Measurements from ENCODE around the gene FBLN5.
"Not testable (repeated sequence)": the region's sequence is repeated elsewhere in the genome, so short reads cannot be mapped to it uniquely, and the experiment has no call there.

Gene FBLN5

GRCh38 chr14:91904483-91904882 is 43.0 kb downstream of the FBLN5 start:
- no peak for DNase-seq

DNA sequence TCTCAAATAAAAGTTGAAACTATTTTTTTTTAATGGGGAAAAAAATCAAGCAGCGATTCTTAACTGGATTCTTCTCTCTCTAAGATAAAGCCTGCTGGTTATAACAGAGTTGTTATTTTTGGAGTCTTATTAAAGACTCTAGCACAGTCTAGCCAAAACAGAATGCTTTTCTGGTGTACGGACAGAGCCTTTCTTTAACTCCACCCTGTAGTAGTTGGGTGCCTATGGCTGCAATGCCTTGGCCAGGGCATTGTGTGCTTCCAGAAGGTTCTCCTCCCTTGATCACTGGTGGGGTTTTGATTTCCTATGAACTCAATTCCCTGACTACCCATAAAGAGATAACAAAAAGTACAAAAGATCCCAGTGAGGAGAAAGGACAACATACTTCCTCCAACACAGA is 44.4 kb downstream of the FBLN5 start:
- DNase-seq = no peak

- no peak for DNase-seq
These were observed 45.2 kb downstream of the FBLN5 start for GRCh38 chr14:91902336-91902735.

- no peak for DNase-seq
These were observed 45.9 kb downstream of the FBLN5 start for GRCh38 chr14:91901449-91902226.

GRCh38 chr14:91899806-91900205 is 47.7 kb downstream of the FBLN5 start:
- DNase-seq = no peak

DNA sequence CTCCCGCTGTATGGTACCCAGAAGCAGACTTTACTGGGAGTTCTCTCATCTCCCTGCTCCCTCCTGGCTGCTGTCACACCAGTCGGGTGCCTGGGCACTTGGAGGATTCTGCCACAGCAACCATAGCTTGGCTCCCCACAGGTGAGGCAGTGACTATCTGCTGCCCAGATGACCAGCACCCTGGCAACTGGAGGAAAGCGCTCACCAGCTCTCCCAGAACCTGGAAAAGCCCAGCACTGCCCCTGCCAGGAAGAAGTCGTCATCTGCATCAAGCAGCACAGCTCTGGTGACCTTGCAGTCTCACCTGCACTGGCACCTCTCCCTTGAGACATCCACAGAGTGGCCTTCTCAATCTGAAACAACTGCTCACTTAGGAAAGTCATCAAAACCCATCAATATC is 48.3 kb downstream of the FBLN5 start:
- no peak for DNase-seq

DNA sequence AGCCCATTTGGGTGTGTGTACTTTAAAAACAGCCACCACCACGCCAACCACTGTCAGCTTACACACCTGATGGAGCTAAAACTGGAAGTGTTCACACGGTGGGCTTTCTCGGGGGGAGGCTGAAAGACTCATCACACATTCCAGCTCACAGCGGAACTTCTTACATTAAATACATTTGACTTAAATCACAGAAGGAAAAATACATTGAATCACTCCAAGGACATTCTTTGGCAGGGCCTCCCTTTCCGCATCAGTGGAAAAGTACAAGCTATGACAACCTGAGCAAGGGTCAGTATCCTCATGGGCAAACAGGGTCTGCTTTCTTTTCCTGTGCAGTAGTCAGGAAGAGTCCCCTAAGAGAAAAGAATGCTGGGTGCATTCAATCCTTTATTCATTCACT is 49.1 kb downstream of the FBLN5 start:
- DNase-seq = no peak

DNA sequence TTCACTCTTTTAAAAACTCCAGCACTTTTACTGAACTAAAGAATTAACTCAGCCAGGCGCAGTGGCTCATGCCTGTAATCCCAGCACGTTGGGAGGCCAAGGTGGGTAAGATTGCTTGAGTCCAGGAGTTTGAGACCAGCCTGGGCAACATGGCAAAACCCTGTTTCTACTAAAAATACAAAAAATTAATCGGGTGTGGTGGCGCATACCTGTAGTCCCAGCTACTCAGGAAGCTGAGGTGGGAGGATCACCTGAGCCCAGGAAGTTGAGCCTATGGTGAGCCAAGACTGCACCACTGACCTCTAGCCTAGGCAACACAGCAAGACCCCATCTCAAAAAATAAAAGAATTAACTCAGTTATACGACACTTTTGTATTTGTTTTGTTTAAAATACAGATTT is 49.8 kb downstream of the FBLN5 start:
- not testable (repeated sequence) for DNase-seq

DNA sequence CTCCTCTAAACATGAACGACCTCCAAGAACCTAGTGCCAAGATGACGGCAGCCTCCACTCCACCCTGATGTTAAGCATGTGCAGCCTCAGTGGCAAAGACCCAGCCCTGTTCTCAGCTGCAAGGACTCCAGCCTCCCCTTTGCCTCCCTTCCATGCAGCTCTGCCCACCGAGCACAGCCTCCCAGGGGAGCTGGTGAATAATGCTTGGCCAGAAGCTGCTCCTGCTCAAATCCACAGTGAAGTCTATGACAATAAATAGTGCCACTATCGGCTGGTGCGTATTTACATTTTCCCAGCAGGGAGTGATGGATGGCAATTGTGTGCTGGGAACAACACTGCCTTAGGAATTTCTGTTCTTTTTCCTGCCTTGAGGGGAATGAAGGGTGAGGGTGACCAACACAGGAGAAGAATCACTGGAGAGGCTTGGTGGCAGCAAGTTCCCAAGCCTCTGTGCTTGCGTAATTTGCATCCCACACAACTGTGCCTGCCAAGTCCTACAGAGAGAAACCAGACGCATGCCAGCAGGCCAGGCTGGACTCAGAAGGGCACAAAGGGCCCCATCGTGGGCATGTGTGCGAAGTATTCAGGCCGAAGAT is 50.3 kb downstream of the FBLN5 start:
- no peak for DNase-seq

- no peak for DNase-seq
These were observed 51.1 kb downstream of the FBLN5 start for GRCh38 chr14:91896419-91896818.

GRCh38 chr14:91893669-91894068 is 53.8 kb downstream of the FBLN5 start:
- no peak for DNase-seq

DNA sequence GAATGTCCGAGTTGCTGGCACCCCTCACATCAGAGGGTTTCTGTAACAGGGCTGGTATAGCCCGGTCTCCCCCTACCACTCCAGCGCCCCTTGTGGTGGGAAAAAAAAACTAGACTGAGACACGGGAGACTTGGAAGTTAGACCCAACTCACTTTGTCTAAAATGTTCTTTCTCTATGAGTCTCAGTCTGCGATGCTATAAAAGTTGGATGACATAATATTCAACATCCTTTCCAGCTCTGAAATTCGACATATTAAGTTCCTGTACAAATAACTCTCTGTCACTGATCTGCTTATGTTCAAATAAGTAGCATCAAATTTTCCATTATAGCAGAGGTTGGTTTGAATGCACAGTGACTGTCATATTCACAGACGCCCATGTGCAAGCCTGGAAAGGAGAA is 54.5 kb downstream of the FBLN5 start:
- DNase-seq = no peak

- DNase-seq = no peak
These were observed 55.7 kb downstream of the FBLN5 start for GRCh38 chr14:91891721-91892220.

- DNase-seq = no peak
These were observed 56.4 kb downstream of the FBLN5 start for GRCh38 chr14:91891101-91891500.

DNA sequence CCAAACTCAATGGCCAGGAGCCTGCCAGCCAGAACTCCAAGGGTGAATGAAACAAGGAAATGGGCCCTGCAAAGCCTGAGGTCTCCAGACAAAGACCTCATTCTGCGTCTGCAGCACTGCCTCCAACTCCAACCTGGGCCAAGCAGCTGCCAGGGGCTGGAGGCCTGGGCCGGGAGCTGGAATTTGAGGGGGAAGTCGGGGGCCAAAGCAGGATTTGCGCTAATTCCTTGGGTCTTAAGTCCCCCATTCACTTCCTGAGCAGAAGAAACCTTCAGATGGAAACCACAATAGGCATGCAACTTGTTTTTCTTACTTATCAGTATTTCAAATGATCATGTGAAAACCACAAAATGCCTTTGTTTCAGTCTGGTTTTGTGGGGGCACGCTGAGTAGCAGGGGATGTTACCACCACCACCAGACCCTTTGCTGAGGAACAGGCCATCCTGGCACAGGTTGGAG is 57.2 kb downstream of the FBLN5 start:
- no peak for DNase-seq

- peak; percentile 87 for DNase-seq
These were observed 57.9 kb downstream of the FBLN5 start for GRCh38 chr14:91889477-91890211.

DNA sequence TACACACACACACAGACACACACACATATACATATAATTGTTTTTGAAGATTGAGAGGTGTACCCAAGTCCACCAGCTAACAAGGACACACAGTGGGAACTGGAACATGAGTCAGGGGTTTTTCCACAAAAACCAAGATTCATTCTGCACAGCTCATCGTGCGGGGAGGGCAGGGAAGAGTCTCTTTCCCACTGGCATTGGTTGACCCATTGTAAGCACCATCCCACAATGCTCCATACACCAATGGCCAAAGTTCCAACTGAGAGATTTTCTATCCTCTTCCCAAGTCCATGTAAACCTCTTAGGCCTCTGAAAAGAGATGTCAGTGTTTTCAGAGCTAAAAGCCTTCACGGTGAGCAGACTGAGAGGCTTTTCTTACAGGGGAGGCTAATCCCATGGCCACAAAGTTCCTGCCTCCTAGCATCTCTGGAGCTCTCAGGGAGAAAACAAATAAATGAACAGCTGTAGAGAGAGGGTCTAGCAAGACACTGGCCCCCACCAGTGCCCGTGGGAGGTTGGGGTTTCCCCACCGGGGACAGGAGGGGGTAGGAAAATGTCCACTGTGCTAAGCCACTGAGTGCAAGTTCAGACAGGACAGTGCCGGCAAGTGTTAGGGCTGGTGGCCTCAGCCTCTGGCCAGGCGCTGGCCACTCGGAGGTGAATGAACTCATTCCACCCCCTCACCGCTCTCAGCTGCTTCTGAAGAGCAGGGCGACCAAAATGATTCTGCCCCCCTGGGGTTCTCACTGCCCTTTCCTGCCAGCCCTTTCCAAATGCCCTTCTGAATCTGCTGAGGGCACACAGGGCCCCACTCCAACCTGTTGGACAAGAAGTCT is 58.6 kb downstream of the FBLN5 start:
- DNase-seq = no peak

DNA sequence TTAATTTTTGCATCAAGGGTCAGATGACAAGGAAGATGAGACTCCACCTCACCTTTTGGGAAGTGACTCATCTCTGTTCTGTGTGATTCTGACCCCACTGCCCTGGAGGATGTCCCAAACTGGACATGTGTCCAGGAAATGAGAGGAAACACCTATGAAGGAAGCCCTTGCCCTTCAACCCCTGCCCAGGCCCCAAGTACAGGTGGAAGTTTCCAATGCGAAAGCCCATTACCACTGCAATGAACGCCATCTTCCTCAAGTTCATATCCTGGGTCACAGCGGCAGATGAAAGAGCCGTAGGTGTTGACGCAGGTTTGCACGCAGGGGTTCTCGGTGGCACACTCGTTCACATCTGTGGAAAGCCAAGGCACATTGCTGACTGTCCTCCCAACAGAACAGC is 60.5 kb downstream of the FBLN5 start:
- no peak for DNase-seq

GRCh38 chr14:91885839-91886238 is 61.7 kb downstream of the FBLN5 start:
- DNase-seq = no peak

DNA sequence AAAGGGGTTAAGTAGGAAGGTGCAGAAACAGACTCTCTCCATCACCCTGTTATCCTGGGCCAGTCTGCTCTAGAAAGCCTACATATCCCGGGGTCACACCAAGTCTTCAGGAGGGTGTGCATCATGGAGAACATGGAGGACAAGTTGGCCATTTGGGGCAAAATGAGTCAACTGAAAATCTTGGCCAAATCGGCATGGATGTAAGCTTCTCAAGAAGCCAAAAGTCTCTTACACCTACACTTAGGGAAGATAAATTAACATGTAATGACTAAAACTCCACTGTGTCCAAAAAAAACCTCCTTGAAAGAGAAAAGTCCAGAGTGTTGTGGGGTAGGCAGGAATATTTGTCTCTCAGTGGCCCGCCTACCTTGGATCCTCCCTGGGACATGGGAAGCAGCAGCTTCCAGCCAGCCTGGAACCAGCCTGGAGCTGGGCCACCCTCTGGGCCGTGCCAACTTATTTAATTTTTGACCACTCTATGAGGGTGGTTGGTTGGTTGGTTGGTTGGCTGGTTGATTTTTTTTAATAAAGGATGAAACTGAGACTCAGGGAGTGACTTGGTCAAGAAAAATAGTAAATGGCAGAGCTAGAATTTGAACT is 62.3 kb downstream of the FBLN5 start:
- DNase-seq = no peak

GRCh38 chr14:91884664-91885063 is 62.8 kb downstream of the FBLN5 start:
- DNase-seq = no peak

DNA sequence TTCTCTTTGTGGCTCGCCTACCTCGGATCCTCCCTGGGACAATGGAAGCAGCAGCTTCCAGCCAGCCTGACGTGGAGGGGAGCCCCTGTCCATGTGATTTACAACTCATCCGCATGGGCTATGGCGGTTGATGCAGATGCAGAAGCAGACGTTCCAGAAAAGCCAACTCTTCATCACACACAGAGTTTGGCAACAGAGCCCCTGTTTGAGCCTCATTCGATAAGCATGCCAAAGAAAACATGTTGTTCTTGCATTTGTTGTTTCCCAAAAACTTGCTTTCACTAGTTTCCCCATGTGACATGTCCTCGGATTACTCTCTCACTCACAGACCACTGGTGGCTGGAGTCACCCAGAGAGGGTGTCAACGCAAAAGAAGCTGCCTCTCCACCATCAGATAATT is 63.7 kb downstream of the FBLN5 start:
- no peak for DNase-seq
